Hepatocyte (in vitro differentiated cells): ENCODE measurements around the gene ULK4.

Source experiments
- CTCF ChIP-seq: fragments of 200-600 bp; sonication (generic); IDR thresholded peaks from 2 replicates; pipeline ENCODE4 v1.5.1; 2016; ENCODE audit warnings: antibody characterized with exemption, mild to moderate bottlenecking; ENCODE audit not compliant: poor library complexity
- EZH2 ChIP-seq: fragments of 200-600 bp; sonication (generic); IDR thresholded peaks from 2 replicates; pipeline ENCODE4 v1.6.1; 2016; ENCODE audit warnings: antibody characterized with exemption, mild to moderate bottlenecking, borderline replicate concordance
- EZH2phosphoT487 ChIP-seq: fragments of 200-600 bp; sonication (generic); IDR thresholded peaks from one replicate; pipeline ENCODE4 v1.6.1; 2018; ENCODE audit warnings: antibody characterized with exemption, mild to moderate bottlenecking, low read depth, moderate library complexity; ENCODE audit not compliant: unreplicated experiment, severe bottlenecking

- no peak for TF ChIP-seq CTCF
- no peak for TF ChIP-seq EZH2
- TF ChIP-seq EZH2phosphoT487 = no peak
Observed at GRCh38 chr3:41650406-41650805, 311.5 kb downstream of the ULK4 start.
